ENCODE data around the gene GNAI1.

GRCh38 chr7:80150611-80151273 is 16.1 kb downstream of the GNAI1 start:
- TF ChIP-seq CTCF (conservative IDR thresholded peaks at IDR 0.05) = no peak
- no peak for TF ChIP-seq ZFX (IDR thresholded peaks at IDR 0.05)
